HG03045 (cell line): Measurements from ENCODE around the gene ZSWIM3.

Experiments
- ATAC-seq: cut with Tn5 transposase; IDR thresholded peaks from one replicate; pipeline ENCODE4 v1.9.1; 2021; ENCODE audit warnings: mild to moderate bottlenecking, moderate library complexity; ENCODE audit not compliant: unreplicated experiment

Gene ZSWIM3

DNA sequence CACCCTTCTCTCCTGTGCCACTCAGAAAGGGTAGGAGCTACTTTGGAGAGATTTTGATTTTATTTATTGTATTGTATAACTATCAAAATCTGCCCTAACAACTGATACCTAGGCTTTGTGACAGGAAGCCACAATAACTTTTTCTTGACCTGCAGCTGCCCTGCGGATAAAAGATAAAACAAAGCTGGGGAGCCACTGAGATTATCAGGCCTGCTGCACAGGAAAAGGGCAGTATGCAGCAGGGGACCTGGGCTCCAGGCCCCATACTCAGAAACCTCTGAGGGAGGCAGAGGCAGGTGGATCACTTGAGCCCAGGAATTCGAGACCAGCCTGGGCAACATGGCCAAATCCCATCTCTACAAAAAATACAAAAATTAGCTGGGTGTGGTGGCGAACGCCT is 24.8 kb upstream of the ZSWIM3 start:
- no peak for ATAC-seq

GRCh38 chr20:45833030-45833882 is 24.2 kb upstream of the ZSWIM3 start, which contains the start of gene SNX21:
SNX21 (plus strand) TSS chr20:45833799; CDS start chr20:45833920, 121 bp downstream.
- no peak for ATAC-seq

- no peak for ATAC-seq
These were observed 23.3 kb upstream of the ZSWIM3 start for GRCh38 chr20:45833883-45834796.

GRCh38 chr20:45834797-45835161 is 22.6 kb upstream of the ZSWIM3 start:
- no peak for ATAC-seq

GRCh38 chr20:45835329-45835765 is 22.1 kb upstream of the ZSWIM3 start:
- no peak for ATAC-seq

- no peak for ATAC-seq
These were observed 21.6 kb upstream of the ZSWIM3 start for GRCh38 chr20:45835825-45836224.

GRCh38 chr20:45836841-45837240 is 20.6 kb upstream of the ZSWIM3 start:
- no peak for ATAC-seq

DNA sequence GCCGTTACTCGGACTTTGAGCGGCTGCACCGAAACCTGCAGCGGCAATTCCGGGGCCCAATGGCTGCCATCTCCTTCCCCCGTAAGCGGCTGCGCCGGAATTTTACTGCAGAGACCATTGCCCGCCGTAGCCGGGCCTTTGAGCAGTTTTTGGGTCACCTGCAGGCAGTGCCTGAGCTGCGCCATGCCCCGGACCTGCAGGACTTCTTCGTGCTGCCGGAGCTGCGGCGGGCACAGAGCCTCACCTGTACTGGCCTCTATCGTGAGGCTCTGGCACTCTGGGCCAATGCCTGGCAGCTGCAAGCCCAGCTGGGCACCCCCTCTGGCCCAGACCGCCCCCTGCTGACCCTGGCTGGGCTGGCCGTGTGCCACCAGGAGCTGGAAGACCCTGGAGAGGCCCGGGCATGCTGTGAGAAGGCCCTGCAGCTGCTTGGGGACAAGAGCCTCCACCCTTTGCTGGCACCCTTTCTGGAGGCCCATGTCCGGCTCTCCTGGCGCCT is 16.7 kb upstream of the ZSWIM3 start:
- no peak for ATAC-seq

GRCh38 chr20:45841407-45842129 is 15.8 kb upstream of the ZSWIM3 start:
- ATAC-seq, result no peak

DNA sequence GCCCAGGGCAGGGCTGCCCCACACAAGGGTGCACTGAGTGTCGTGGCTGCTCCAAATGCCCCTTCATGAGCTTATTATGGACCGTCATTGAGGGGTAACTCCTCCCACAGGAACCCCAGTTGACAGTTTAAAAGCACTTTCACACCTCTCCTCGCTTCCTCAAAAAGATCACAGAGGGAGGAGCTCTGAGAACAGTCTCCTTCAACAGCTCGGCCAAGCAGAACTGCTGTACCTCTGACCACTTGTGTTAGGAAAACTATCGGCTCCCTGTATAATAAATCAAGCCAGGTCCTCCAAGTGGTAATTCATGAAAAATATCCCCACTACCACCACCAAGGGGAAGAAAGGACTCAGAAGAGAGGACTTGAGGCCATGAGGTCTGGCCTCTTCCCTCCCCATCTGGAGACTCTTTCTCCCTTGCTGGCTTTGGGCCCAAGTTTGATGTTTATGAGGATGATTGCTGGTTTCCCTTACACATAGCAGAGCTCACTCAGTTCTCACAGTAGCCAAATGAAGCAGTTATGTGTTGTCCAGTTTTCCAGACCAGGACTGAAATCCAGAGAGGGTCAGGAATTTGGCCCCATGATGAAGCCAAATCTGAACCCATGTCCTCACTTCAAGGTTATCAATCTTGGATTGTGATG is 15.1 kb upstream of the ZSWIM3 start:
- no peak for ATAC-seq

DNA sequence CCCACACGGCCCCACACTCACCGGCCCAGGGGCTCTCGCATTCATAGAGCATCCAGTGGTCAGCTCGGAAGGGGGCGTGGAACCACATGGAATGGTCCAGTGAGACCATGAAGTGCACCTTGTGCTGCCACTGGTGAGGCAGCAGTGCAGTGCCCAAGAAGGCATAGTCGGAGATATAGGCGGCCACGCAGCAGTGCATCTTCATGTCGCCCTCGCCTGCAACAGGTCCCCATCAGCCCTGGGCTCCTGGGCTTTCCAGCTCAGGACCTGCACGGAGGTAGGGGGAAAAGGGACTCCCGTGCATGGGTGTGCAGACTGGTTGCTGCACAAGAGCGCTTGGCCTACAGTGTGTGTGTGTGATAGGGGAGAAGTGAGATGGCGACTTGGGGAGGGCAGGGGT is 13.9 kb upstream of the ZSWIM3 start:
- no peak for ATAC-seq

DNA sequence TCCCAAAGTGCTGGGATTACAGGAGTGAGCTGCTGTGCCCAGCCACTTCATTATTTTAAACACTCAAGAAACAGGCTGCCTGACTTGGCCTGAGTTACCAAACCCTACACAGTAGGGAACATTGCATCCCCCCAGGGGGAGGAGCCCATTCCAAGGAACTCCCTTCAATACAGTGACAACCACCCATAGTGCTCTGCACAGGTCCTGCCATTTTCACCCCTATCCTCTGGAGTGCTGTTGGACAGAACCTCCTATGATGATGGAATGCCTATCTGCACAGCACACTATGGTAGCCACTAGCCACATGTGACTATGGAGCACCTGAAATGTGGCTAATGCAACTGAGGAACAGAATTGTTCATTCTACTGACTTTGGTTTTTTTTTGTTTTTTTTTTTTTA is 12.0 kb upstream of the ZSWIM3 start:
- ATAC-seq, result no peak

DNA sequence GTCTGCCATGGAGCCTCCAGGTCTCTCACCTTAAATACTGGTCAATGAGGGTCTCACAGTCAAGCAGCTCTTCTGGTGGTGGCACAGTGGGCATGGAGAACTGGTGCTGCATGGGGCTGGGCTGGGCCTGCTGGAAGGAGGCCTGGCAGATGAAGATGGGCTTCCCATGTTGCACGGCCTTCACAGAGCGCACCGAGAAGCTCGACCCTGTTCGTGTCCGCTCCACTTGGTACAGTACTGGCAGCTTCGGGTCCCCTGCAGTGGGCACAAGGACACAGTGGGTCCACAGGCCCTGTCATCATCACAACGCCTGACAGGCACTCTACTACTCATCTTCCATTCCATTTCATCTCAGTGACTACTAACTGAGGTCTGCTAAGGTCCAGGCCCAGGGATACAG is 9.0 kb upstream of the ZSWIM3 start:
- ATAC-seq, result no peak

DNA sequence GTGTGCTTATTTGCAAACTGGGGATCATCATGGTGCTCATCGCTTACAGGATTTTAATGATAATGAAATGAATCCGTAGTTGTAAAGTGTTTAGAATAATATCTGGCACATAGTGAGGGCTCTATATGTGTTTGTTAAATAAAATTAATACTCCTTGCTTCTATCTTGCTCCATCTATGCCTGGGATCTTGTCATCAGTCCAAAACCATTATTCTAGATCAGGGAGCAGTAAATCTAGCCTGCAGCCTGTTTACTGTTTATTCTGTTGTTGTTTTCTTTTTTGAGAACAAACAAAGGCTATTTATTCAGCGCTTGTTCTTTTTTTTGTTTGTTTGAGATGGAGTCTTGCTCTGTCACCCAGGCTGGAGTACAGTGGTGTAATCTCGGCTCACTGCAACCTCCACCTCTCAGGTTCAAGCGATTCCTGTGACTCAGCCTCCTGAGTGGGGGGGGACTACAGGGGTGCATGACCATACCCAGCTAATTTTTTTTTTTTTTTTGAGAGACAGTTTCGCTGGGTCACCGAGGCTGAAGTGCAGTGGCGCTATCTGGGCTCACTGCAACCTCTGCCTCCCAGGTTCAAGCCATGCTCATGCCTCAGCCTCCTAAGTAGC is 8.3 kb upstream of the ZSWIM3 start:
- no peak for ATAC-seq

- ATAC-seq, result no peak
These were observed 7.2 kb upstream of the ZSWIM3 start for GRCh38 chr20:45850238-45850637.

GRCh38 chr20:45850926-45851325 is 6.5 kb upstream of the ZSWIM3 start:
- ATAC-seq, result no peak

- no peak for ATAC-seq
These were observed 5.9 kb upstream of the ZSWIM3 start for GRCh38 chr20:45851501-45851900.

DNA sequence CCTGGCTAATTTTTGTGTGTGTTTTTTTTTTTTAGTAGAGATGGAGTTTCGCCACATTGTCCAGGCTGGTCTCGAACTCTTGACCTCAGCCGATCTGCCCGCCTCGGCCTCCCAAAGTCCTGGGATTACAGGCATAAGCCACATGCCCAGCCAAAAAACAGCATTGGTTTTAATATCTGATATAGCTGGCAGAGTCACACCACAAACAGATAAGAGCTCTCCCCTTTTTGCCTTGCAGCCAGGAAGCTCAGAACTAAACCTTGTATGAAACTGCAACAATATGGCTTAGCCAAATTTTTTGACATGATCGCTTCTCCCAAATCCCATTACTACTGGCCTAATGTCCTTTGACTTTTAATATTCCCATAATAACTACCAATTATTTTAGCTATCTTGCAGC is 5.1 kb upstream of the ZSWIM3 start:
- ATAC-seq, result no peak

- no peak for ATAC-seq
These were observed 3.9 kb upstream of the ZSWIM3 start for GRCh38 chr20:45853484-45853883.

DNA sequence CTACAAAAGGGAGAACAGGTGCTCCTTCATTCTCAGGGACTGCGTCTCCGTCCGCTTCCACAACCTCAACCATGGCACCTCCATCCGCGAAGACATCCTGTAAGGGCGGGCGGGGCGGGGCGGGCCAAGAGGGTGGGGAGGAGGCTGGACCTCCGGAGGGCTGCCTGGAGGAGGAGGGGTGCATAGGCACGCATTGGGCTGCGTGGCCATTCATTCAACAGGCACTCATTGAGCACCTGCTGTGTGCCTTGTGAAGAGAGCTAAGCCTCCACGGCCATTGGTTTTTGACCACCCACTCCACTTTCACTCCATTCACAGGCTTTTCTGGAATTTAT is 435 bp downstream of the ZSWIM3 start:
- ATAC-seq, result peak; percentile 19
